LHCN-M2 (cell line): ENCODE measurements around the gene THSD4. TPM values are rescaled to one million over a fixed set of nuclear protein-coding genes. Genes with fewer than 3 reads are reported as not detected.

Experiments
- DNase-seq: peaks from one replicate; pipeline ENCODE4 v3.0.0-alpha.2; 2012; ENCODE audit warnings: low read depth
- total RNA-seq: library from RNA; depleted of rRNA; stranded (reverse); fragments of >200 nt; gene quantifications from 2 replicates; pipeline ENCODE4 v1.2.3, GENCODE V29; 2014; rRNA removed

THSD4 gene
- total RNA-seq, 1 experiment from 2014 or later = 13.0 TPM

DNA sequence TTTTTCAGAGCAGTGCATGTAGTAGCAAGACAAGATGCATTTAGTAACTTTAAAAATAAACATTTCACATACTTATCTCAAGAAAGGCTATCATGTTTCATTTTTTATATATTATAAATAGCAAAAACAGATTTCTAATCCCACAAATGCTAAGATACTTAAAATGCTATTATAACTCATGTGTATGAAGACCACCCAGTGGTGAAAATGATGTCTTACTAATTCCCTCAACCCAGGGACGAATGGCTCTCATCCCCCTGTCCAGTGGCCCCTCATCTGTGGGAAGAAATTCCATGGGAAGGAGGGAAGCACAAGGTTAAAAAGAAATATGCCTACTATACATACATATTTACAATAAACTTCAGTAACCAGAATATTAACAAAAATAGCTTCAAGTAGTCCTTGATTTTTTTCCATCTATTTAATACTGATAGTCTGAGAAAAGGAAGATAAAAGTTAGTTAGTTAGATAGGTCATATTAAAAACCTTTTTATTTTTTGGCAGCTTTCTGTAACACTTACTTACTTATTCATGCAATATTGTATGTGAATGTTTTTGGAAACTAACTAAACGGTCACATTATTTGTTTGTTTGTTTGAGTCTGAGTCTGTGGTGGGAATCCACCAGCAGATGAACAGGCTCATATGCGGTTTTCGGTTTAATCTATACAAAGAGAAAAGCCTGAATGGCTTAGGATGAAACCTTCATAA is 709.9 kb downstream of the THSD4 start:
- DNase-seq = no peak

DNA sequence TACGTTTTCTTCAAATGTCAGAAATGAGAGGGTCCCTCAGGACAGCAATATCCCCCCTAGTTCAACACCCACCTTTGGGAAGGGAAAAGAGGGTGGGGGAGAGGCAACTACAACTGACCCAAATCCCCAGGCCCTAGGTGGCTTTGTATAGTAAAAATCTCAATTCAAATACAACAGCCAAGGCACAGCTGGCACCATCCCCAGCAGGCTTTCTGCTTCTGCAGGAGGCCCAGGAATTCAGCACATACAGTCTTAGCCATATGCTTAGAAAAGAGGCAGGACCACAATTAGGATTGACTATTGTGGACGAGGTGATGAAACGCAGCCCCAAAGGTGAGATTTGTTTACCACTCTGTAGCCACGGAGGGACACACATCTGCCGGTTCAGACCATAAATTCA is 710.9 kb downstream of the THSD4 start:
- no peak for DNase-seq

DNA sequence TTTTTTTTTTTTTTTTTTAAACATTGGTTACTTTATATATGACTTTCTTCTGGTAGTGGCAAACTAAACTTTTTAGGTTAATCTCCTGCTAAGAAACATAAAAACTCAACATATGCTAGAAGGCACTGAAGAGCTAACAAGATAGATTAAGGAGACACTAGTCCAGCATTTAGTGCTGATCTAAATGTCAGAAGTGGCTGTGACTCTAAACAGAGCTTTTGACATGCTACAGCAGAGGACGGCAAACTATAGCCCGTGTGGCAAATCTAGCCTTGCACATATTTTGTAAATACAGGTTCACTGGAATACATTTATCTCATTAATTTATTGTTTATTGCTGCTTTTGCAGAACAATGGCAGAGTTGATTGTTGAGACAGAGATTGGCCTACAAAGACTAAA is 715.7 kb downstream of the THSD4 start:
- DNase-seq = no peak

Other genes starting within 250 kb of the THSD4 start
- gene THAP10, start 223.0 kb upstream of the THSD4 start, total RNA-seq = 8.0 and 8.9 TPM in 2 replicates
- gene LRRC49, start 222.6 kb upstream of the THSD4 start, total RNA-seq = 4.9 and 7.2 TPM in 2 replicates